Measurements from ENCODE around the gene CD244.
"Not testable (repeated sequence)": the region's sequence is repeated elsewhere in the genome, so short reads cannot be mapped to it uniquely, and the experiment has no call there.

The CD244 gene

GRCh38 chr1:160904783-160905616, 42.3 kb upstream of the CD244 start:
- no peak overlapping the region for H3K4me3 ChIP-seq (ENCODE audit: low read depth, low read length)
- DNase-seq (ENCODE audit: low read depth): no peak
- TF ChIP-seq, protein P1, sequence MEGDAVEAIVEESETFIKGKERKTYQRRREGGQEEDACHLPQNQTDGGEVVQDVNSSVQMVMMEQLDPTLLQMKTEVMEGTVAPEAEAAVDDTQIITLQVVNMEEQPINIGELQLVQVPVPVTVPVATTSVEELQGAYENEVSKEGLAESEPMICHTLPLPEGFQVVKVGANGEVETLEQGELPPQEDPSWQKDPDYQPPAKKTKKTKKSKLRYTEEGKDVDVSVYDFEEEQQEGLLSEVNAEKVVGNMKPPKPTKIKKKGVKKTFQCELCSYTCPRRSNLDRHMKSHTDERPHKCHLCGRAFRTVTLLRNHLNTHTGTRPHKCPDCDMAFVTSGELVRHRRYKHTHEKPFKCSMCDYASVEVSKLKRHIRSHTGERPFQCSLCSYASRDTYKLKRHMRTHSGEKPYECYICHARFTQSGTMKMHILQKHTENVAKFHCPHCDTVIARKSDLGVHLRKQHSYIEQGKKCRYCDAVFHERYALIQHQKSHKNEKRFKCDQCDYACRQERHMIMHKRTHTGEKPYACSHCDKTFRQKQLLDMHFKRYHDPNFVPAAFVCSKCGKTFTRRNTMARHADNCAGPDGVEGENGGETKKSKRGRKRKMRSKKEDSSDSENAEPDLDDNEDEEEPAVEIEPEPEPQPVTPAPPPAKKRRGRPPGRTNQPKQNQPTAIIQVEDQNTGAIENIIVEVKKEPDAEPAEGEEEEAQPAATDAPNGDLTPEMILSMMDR (IDR thresholded peaks at IDR 0.05; ENCODE audit: control insufficient read depth, extremely low read depth, insufficient read depth): no peak

DNA sequence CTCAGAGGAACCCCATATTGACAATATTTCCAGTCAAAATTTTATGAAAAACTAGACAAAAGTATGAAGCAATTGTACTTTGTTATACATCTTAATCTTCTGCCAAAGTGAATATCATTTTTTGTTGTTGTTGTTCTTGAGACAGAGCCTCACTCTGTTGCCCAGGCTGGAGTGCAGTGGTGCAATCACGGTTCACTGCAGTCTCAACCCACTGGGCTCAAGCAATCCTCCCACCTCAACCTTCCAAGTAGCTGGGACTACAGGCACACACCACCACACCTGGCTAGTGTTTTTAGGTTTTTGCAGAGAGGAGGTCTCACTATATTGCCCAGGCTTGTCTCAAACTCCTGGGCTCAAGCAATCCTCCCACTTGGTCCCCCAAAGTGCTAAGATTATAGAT, 39.6 kb upstream of the CD244 start:
- not testable (repeated sequence) for DNase-seq (ENCODE audit: low read depth); H3K4me3 ChIP-seq (ENCODE audit: low read depth, low read length)

GRCh38 chr1:160901768-160902167, 39.1 kb upstream of the CD244 start:
- no peak for DNase-seq (ENCODE audit: low read depth)
- TF ChIP-seq, protein P1 (IDR thresholded peaks at IDR 0.05; ENCODE audit: control insufficient read depth, extremely low read depth, insufficient read depth): no peak
- H3K4me3 ChIP-seq (ENCODE audit: low read depth, low read length): no peak overlapping the region

DNA sequence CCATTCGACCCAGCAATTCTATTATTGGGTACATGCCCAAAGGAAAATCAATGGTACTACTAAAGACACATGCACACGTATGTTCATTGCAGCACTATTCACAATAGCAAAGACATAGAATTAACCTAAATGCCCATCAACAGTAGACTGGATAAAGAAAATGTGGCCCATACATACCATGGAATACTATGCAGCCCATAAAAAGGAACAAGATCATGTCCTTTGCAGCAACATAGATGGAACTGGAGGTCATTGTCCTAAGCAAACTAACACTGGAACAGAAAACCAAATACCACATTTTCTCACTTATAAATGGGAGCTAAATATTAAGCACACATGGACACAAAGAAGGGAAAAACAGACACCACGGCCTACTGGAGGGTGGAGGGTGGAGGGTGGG, 38.0 kb upstream of the CD244 start:
- H3K4me3 ChIP-seq (ENCODE audit: low read depth, low read length); DNase-seq (ENCODE audit: low read depth): not testable (repeated sequence)

- H3K4me3 ChIP-seq (ENCODE audit: low read depth, low read length); DNase-seq (ENCODE audit: low read depth): not testable (repeated sequence)
These were observed 31.9 kb upstream of the CD244 start for GRCh38 chr1:160894368-160895135.

DNA sequence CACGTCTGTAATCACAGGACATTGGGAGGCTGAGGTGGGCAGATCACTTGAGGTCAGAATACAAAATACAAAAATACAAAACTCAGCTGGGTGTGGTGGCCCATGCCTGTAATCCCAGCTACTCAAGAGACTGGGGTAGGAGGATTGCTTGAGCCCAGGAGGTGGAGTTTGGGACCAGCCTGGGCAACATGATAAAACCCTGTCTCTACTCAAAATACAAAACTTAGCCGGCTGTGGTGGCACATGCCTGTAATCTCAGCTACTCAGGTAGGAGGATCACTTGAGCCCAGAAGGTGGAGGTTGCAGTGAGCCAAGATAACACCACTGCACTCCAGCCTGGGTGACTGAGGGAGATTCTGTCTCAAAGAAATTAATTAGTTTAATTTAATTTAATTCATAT, 28.8 kb upstream of the CD244 start:
- H3K4me3 ChIP-seq (ENCODE audit: low read depth, low read length): no peak overlapping the region
- DNase-seq (ENCODE audit: low read depth): no peak
- TF ChIP-seq, protein P1 (IDR thresholded peaks at IDR 0.05; ENCODE audit: control insufficient read depth, extremely low read depth, insufficient read depth): no peak

DNA sequence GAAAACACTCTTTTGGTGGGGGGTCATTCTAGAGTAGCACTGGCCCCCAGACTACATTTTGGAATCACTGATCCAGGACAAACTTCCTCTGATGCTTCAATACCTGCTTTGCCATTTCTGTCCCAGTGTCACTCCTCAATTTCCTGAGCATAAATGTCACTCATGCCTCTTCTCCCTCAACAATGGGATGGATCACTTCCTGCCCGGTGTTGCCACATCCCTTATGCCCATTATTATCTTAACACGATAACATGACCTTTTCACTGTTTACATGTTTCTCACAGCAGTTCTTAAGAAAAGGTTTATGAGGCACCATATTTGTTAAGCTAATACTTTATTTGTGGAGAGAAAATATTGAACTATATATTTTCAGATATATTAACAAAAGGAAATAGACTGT, 26.2 kb upstream of the CD244 start:
- no peak for DNase-seq (ENCODE audit: low read depth)
- TF ChIP-seq, protein P1 (IDR thresholded peaks at IDR 0.05; ENCODE audit: control insufficient read depth, extremely low read depth, insufficient read depth): no peak
- H3K4me3 ChIP-seq (ENCODE audit: low read depth, low read length): no peak overlapping the region

DNA sequence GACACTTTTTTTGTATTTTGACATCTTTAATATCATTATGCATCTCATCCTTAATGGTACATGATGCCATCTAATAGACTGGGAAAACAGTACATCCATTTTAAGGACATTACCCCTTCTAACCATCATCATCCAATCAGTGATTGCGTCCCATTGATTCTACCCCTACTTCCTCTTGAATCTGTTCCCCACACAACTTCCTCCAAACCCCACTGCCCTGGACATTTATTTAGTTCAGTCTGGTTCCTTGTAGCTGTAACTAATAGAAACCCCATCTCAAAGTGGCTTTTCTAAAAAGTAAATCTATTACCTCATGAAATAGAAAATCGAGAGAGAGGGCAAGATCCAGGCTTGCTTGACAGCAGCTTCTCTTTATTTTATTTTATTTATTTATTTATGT, 24.4 kb upstream of the CD244 start:
- TF ChIP-seq, protein P1 (IDR thresholded peaks at IDR 0.05; ENCODE audit: control insufficient read depth, extremely low read depth, insufficient read depth): no peak
- no peak overlapping the region for H3K4me3 ChIP-seq (ENCODE audit: low read depth, low read length)
- DNase-seq (ENCODE audit: low read depth): no peak

Data from LNCaP clone FGC (cell line).